ENCODE measurements around the gene PERCC1. TPM values are rescaled to one million over a fixed set of nuclear protein-coding genes. Genes with fewer than 3 reads are reported as not detected.

PERCC1 gene
- total RNA-seq = 0.16 TPM in 1 of 2 replicates, not detected in the other

DNA sequence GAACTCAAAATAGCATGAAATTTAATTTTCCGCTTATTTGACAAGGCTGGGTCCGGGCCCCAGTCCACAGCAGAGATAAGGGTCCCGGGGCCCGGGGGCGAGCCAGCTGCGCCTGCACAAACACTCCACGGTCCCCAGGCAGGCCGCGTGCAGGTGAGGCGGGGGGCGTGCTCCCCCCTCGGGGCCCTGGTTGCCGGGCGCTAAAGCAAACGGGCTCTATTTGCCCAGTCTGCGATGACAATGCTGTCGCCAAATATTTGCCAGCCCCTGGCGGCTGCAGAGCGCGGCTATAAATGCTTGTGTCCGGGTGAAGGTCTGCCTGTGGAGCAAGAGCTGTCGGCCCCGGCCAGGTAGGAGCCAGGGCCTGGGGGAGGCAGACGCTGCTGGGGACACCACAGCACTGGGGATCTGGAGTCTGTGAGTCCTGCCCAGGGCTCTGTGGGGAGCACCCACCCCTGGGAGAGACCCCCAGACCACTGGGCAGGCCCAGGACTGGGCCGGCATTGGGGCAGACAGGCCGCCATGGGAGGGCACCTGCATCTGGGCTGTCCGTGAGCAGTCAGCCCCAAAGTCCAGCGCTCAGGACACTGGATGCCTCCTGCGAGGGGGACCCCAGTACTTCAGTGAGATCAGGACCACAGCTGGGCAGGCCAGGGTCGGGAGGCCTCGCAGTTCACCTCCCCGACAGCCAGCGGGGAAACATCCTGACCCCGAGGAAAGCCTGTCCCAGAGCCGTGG, at the start of gene PERCC1:
PERCC1 (plus strand) TSS at position 320 of the 738 bp plus-strand sequence. CDS start 1,516 bp downstream, outside the sequence.

DNA sequence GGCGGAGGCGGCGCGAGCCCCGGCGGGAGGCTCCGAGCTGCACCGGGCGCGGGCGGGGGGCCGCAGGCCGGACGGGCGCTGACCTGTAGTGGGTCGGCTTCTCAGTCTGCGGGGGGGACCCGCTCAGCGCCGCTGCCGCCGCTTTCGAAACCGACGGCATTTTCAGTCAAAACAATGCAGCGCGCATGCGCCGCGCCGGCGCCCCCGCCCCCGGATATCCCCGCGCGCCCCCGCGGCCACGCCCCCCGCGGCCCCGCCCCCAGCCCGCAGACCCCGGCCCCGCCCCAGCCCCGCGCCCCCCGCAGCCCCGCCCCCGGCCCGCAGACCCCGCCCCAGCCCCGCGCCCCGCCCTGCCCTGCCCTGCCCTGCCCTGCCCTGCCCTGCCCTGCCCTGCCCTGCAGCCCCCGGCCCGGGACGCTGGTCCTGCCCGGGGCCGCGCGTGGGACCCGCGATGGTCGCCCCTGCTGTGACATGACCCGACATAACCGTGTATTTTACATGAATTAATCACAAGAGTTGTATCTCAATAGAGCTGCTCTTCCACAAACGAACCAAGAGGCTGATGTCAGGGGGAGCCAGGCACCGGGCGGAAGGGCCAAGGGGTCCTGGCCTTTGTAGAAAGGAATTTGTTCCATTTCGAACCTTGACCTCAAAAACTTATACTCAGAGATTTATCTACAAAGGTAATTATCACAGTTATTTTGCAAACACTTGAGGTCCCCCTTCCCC, 16.2 kb upstream of the PERCC1 start, which contains the start of gene UNKL:
UNKL (minus strand) TSS at position 173 of the 729 bp plus-strand sequence; CDS start at position 160, 13 bp downstream.

DNA sequence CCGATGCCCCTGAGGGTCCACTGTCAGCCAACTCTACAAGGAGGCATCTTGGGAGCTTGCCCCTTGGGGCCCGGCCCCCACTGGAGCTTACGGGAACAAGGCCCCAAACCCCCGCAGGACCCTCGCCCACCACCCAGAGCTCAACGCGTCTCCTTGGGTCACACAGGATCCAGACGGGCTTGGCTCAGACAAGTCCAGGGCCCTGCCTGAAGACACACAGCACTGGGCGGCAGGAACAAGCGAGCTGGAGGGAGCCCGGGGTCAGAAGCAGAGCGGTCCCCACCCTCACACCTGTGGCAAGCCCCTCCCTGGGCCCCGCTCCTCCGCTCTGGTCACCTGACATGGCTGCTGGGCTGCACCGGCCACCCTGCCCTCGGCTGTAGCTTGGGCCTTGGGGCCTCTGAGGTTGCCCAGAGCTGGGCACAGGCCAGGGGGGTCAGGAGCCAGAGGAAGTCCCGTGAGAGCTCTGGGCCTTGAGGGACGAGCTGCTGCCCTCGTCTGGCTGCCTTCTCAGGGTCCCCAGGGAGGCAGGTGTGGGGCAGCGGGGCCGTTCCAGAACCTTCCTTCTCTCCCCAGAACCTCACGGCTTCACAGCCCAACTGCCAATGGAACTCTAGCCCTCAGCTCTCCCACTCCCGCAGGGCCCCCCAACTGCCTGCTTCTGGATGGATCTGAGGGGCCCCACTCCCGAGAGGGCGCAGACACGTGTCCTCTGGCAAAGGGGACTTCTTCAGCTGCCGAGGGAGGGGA, 13.3 kb downstream of the PERCC1 start, which contains the start of gene CCDC154:
CCDC154 (minus strand) TSS at position 577 of the 750 bp plus-strand sequence; CDS start at position 343, 234 bp downstream.

DNA sequence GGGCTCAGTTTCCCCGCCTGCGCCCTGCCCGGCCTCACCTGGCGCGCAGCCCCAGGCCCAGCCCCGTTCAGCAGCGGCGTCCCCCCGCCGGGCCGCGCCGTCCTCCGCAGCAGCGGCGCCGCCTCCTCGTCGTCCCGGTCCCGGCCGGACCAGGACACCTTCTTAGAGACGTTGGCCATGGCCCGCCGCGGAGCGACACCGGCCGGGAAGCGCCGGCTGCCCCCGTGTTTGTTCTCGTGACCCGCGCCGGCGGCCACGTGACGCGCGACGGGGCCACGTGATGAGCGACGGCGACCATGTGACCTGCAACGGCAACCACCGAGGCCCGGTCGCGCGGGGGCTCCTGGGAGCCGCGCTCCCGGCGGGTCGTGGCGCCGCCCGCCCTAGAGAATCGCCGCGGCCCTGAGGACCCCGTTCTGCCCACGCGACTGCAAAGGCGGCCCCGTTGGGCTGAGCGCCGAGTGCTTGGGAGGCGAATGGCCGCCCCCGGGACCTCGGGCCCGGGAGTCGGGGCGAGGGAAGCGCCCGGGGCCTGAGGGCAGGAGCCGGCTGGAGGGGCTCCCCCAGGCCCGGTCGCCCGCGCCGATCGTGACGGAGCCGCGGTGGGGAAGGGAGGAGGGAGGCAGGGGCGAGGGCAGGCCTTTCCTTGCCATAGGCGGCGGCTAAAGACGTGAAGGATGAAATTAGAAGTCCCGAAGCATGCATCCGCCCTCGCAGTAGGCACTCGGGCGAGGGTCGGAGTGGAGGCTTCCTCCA, 44.1 kb downstream of the PERCC1 start, which contains the start of gene CLCN7:
CLCN7 (minus strand) TSS at position 233 of the 756 bp plus-strand sequence; CDS start at position 179, 54 bp downstream.

Other genes with a start within 250 kb of the PERCC1 start
- gene TPSG1, start 205.8 kb upstream of the PERCC1 start, total RNA-seq = not detected in 2 replicates
- gene TPSB2, start 200.9 kb upstream of the PERCC1 start, total RNA-seq = not detected in 2 replicates
- not detected in 2 replicates for gene TPSAB1, start 190.4 kb upstream of the PERCC1 start, total RNA-seq
- not detected in 2 replicates for gene TPSD1, start 175.0 kb upstream of the PERCC1 start, total RNA-seq
- gene UBE2I, start 121.4 kb upstream of the PERCC1 start, total RNA-seq = 46.2 and 58.3 TPM in 2 replicates
- gene BAIAP3, start 97.4 kb upstream of the PERCC1 start, total RNA-seq = under 0.01 and 0.08 TPM in 2 replicates
- gene TSR3, start 79.2 kb upstream of the PERCC1 start, total RNA-seq = 116 and 179 TPM in 2 replicates
- 24.6 and 33.1 TPM in 2 replicates for gene GNPTG, start 79.1 kb upstream of the PERCC1 start, total RNA-seq
- gene UNKL, start 16.4 kb upstream of the PERCC1 start, total RNA-seq = 2.3 and 3.2 TPM in 2 replicates
- gene UQCC4, start 10.3 kb upstream of the PERCC1 start, total RNA-seq = 19.9 and 33.6 TPM in 2 replicates
- gene CCDC154, start 13.5 kb downstream of the PERCC1 start, total RNA-seq = 0.16 TPM in 1 of 2 replicates, not detected in the other
- 22.5 and 54.0 TPM in 2 replicates for gene CLCN7, start 44.0 kb downstream of the PERCC1 start, total RNA-seq
- not detected in 2 replicates for gene PTX4, start 57.9 kb downstream of the PERCC1 start, total RNA-seq
- 12.0 and 22.9 TPM in 2 replicates for gene TELO2, start 62.3 kb downstream of the PERCC1 start, total RNA-seq
- gene TMEM204, start 102.6 kb downstream of the PERCC1 start, total RNA-seq = 2.7 TPM in 1 of 2 replicates, not detected in the other
- gene IFT140, start 181.0 kb downstream of the PERCC1 start, total RNA-seq = 8.1 and 11.2 TPM in 2 replicates
- gene CRAMP1, start 181.3 kb downstream of the PERCC1 start, total RNA-seq = 5.9 and 7.0 TPM in 2 replicates
- 68.1 and 84.7 TPM in 2 replicates for gene JPT2, start 247.2 kb downstream of the PERCC1 start, total RNA-seq

Measured in hair follicular keratinocyte (primary cell).